ENCODE measurements around the gene CRACR2A.

The CRACR2A gene

DNA sequence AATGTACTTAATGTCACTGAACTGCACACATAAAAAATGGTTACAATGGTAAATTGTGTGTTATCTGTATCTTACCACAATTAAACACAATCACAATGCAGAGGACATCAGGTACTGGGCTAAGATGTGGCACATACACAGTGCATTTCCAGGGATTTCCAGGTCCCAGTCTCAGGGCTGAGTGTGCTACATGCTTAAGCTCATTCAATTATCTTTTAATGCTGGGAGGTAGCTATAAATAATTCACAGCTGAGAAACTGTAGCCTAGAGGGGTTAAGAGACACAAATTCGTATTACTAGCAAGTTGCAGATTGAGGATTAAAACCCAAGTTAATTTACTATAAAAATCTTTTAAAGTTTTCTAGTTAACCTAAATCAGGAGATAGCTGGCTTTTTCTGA is 67.1 kb downstream of the CRACR2A start:
- DNase-seq (ENCODE audit: low spot score) (no peak), FAIRE-seq (no peak)

DNA sequence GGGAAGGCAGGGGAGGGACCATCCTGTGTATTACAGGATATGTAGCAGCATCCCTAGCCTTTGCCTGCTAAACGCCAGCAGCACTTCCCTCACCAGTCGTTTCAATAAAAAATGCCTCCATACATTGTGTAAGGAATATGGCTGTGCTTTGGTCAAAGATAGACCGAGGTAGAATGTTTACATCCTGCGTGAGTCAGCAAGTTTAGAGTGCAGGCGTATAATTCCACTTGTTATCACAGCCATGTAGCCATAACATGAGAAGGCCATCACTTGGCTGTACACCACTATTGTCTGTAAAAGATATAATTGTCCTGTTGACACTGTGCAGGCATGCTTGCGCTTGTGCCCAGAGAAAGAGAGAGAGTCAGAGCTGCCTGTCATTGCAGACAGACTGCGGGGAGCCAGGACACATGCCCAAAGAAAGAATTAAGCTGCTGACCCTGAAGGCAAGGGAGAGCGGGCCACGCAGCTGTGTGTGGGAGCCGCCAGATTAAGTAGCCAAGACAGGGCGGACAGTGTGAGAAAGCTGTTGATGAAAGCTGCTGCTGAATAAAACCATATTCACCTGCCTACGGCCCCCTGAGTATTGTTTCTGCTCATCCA is 68.4 kb downstream of the CRACR2A start:
- no peak for DNase-seq (ENCODE audit: low spot score)
- no peak for FAIRE-seq

DNA sequence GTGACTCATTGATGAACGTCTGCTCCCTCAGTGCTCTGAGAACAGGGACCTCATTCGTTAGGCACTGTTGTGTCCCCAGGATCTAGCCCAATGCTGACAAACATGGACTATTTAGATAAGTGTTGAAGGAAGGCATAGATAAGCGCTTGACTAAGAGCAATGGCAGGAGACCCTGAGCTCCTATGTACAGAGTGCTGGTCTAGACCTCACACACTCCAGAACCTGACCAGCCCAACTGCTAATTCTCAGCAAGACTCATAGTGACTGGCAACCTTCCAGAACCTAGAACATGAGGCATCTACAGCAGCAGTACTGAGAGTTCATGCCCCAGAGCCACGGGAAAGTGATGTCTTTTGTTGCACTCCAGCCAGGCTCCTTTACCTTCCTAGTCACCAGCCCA is 69.2 kb downstream of the CRACR2A start:
- DNase-seq (ENCODE audit: low spot score) (no peak), FAIRE-seq (no peak)

DNA sequence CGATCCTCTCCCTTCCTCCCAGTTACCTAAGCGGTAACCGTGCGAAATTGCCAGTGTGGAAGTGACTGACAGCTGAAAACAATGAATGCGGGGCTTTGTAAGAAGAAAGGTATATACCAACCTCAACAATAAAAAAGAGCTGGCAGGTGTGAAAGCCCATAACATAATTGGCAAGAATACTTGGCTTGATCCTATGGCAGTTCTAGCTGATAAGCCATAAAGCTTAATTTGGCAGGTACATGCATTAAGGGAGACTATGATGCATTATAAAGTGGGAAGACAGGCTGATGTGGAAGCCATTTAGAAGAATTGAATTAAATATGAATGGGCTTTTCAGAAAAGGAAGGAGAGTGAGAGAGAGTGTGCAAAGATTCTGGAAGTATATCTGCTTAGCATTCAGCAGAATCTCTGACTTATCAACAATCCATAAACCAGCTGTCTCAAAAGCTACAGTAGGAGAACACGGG is 71.3 kb downstream of the CRACR2A start:
- no peak for FAIRE-seq
- no peak for DNase-seq (ENCODE audit: low spot score)

DNA sequence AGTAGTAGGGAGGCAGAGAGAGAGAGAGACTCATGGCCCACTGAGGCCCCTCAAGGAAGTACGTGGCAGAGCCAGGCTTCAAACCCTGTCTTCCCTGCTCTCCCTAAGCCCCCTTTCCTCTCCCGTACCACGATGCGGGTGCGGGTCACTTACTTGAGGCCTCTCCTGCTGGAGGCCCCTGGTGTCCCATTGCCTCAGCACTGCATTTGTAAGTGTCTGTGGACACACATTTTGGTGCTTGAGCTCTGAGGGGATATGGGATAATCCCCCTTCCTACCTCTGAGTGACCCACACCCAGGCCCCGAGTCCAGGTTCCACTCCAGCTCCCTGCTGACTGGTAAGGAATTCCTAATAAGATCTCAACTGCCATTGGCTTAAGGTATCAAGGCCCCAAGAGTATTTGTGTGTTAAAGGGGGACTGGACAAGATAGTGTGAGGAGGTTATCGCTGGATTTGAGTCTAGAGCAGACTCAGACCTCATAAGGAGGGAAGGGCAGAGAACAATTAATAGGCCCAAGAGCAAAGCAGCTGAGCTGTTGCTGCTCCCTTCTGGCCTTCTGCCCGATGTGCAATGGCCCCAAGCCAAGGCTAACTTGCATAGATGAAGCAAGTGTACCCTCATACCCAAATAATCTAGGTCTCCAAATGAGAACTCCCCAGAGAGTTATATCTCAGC is 71.9 kb downstream of the CRACR2A start:
- DNase-seq (ENCODE audit: low spot score) (no peak), FAIRE-seq (no peak)

DNA sequence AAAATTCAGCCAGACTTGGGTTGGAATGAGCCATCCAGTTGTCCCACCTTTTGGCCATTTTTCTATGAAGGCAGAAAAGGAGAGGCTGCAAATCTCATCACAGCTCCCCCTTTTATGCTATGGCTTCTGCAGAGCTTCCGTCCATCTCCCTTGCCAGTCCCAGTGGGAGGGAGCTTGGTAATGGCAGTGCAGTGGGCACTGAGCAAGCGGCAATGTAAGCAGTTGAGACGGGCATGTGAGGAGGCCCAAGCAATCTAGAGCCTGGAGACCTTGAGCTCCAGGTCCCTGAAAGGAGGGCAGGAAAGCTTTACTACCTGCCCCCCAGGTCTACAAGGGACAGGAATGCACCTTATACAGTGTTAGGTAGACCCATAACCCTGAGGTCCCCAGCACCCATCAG is 73.1 kb downstream of the CRACR2A start:
- no peak for FAIRE-seq
- no peak for DNase-seq (ENCODE audit: low spot score)

DNA sequence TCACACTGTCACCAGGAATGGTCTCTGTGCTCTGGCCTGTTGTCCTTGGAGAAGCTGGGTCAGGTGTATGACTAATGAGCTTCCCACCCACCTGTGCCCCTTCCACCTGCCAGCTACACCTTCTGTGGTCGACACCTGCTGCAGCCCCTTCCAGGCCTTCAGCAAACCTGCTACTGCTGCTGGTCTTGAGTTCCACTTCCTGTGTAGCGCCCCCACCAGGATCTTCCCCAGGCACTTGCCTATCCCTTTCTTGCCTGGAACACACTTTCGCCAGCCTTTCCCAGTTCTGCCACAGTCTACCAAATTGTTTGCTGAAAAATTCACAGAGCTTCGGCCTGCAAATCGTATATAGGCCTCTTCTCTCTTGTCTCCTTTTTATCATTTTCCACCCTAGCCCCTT is 75.3 kb downstream of the CRACR2A start:
- FAIRE-seq (no peak), DNase-seq (ENCODE audit: low spot score) (no peak)

DNA sequence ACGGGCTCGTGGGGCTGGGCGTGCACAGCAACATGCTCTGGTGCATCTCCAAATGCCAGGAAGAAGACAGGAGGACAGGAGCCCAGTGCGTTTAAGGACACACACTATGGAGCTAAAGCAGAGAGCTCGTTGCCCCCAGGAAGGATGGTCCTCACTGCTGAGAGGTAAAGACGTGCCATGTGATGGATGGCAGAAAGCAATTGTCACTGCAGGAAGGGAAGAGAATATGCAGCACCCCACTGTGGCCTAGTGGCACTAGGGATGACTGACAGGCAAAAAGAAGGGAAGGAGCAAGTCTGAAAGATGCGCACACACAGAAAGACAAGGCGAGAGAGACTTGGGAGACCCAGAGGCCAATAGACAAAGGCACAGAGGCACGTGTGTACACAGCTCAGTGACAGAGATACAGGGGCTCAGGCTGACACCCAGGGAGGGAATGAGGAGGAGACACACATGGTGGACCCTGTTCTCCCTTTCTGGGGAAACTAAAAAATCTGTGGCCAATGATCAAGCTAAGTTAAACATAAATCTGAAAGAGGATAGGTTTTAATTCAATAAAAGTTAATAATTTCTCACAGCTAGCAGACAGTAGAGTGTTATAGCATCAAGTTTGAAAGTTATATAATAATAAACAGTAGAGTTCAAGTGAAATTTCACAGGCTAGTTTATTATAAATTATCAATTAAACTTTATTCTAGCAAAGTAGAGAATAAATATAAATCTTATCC is 78.8 kb downstream of the CRACR2A start:
- DNase-seq (ENCODE audit: low spot score) (no peak), FAIRE-seq (no peak)

DNA sequence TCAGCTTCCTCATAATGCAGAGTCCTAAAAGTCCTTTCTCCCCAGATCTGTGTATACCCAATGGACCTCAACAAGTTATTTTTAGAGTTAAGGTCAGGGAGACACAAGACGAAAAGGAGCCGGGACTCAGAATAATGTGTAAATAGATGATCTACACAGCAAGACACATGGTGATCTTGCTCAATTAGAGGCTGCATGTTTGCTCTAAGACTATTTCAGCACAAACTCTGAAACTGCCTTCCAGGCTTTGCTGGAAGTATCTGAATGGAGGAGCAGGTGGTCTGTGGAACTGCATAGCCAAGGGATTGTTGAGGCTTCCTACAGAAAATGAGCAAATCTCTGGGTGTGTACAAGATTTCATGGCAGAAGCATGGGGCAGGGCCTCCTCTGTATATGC is 80.8 kb downstream of the CRACR2A start:
- FAIRE-seq (no peak), DNase-seq (ENCODE audit: low spot score) (no peak)

DNA sequence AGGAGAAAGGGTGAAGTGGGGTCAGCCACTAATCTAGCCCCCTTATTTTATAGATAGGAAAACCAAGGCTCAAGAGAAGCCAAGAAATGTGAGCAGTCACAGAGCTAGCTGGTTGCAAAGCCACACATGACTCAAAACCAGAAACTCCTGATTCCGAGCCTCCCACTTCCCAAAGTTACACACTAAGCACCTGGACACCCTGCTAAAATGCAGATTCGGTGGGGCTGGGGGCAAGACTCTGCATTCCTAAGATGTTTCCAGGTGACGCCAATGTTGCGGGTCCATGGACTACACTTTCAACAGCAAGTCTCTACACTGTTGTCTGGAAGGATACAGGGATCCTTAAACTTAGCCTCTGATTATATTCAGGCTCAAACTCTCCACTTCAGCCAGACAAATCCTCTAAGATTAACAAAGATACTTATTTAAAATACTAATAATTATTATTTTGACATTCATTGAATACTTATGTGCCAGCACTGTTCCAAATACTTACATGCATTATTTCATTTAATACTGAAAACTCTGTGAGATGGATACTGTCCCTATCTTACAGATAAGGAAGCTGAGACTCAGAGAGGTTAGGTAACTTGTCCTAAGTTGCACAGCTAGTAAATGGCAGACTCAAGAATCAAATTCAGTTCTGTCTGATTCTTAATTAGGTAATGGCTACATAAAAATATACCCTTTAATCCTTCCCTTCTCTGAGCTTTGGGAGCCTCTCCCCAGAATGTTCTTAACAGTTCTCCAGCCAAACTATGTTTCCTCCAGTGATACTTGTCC is 81.4 kb downstream of the CRACR2A start:
- no peak for FAIRE-seq
- no peak for DNase-seq (ENCODE audit: low spot score)

DNA sequence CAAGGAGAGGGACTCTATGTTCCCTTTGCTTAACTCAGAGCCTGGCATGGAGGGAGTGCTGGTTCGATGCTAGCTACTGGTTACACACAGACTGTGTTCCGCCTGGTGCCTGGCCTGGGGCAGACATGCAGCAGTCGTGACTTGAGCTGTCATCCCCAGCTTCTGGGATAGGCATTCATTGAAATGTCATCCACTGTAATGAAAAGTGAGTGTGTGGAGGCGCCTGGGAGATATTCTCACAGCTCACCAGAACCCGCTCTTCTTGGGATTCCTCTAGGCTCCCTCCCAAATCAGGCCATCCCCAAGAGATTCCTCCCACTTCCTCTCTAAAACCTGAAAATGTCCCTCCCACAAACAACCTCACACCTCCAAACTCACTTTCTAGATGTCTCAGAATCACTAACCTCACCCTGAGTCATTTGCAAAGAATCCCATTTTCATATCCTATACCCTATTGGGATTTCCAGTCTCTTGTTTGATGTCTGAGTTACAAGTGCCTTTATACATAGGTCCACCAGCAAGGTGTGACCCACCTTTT is 82.8 kb downstream of the CRACR2A start:
- FAIRE-seq (no peak), DNase-seq (ENCODE audit: low spot score) (no peak)

DNA sequence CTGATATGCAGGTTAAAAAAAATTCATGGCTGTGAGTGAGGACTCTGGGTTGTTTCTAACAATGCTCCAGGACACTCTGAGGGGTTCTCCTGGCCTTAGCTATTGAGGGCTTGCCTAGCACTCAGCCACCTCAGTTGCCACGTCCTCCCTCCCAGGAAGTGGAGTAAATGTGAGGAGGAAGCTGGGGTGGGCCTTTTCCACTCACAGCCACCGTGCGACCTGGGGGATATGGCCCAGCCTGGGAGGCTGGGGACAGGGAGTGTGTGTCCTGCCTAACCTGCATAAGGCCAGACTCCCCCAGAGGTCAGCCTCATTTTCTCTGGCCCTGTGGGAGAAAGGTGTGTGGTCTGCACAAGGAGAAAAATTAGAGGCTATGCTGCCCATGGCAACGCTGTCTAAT is 83.3 kb downstream of the CRACR2A start:
- FAIRE-seq = no peak
- DNase-seq (ENCODE audit: low spot score) = no peak

DNA sequence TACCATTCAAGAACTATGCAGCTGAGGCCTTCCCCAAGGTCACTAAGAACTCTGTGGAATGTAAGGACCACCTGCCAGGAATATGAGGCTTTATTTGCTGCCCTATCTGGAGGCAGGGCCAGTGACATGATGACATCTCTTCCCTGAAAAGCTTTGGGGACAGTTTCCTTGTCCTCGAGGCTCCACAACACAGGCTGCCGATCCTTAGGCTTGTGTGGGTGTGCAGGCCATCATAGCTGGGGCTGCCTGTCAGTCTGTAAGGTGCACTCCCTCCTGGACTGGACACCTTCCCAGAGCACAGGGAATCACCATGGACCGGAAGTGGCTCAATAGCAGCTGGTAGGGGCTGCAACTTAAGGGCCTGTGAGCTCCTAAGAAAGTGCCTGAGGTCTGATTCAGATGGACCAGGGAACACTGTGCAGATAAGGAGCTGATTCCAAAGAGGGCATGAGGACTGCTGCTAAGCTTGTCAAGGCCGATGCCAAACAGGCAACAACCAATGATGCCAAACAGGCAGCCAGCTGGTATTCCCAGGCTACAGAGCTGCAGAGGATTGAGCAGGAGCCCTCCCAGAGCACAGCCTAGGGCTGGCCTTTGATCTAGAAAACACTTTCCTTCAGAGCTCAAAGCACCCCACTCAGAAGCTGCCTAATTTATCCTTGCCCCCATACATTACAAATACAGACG is 84.3 kb downstream of the CRACR2A start:
- no peak for FAIRE-seq
- no peak for DNase-seq (ENCODE audit: low spot score)

DNA sequence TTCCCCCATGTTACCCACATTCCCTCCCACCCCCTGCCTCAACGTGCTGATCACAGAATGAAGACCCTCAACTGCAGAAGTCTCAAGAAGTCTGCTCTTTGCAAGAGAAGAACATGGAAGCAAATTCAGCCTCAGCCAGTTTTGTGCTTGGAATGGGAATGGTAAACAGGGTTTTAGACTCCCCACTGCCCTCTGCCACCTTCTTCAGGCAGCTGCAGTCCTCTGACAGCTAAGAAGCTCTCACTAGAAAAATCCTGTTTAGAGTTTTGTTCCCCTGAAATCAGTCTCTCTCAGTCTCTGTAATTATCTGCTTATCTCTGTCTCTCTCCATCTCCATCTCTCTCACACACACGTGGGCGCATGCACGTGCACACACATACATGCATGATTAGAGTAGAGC is 85.4 kb downstream of the CRACR2A start:
- DNase-seq (ENCODE audit: low spot score) = no peak
- no peak for FAIRE-seq

DNA sequence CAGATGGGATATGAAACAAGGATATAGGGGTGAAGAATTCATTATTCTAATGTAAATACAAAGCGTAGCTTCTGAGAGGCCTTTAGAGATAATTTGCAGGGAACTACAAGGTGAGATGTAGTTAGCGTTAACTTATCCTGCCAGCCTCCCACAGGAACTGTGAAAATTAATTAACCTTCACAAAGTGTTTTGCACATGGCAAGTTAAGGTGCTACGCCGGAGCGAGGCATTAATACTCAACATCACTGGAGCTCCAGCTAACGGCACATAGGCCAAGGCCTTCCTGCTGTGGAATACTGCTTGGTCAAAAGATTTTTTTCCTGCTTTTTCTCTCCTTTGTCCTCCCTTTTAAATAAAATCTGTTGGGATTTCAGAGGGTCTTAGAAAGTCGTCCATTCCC is 86.5 kb downstream of the CRACR2A start:
- FAIRE-seq (no peak), DNase-seq (ENCODE audit: low spot score) (no peak)

DNA sequence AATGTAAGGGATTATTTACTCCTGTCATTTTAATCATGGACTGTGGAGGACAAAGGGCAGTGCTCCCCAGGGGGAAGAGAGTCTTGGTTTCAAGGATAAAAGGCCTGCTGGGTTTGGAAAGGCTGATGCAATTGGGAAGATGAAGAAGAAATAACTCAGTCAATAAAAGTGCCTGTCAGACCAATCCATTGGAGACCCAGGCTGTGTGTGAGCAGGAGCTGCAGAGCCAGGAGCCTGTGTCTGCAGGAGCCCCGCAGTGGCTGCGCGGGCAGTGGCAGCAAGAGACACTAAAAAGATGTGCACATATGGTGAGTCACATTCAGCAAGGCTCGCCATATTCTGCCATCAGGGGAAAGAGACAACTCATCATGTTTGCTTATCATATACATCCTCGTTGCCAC is 90.4 kb downstream of the CRACR2A start:
- FAIRE-seq = no peak
- DNase-seq (ENCODE audit: low spot score) = no peak

DNA sequence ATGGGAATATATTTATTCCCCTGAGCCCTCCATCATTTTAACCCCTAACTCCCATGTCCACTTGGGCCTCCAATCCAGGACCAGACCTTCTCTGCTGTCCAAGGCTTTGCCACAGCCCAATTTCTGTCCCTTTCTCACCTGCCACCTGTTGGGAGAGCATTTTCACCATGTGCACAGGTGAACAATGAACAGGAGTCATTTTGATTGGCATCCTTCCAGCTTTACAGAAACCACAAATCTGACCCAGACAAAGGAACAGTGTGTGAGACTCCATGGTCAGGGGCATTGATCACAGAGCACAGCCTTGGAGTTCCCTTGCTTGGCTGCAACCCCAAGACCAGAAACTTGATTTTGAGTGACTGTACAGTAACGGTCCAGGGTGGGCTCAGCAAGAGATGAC is 91.9 kb downstream of the CRACR2A start:
- FAIRE-seq (no peak), DNase-seq (ENCODE audit: low spot score) (no peak)

DNA sequence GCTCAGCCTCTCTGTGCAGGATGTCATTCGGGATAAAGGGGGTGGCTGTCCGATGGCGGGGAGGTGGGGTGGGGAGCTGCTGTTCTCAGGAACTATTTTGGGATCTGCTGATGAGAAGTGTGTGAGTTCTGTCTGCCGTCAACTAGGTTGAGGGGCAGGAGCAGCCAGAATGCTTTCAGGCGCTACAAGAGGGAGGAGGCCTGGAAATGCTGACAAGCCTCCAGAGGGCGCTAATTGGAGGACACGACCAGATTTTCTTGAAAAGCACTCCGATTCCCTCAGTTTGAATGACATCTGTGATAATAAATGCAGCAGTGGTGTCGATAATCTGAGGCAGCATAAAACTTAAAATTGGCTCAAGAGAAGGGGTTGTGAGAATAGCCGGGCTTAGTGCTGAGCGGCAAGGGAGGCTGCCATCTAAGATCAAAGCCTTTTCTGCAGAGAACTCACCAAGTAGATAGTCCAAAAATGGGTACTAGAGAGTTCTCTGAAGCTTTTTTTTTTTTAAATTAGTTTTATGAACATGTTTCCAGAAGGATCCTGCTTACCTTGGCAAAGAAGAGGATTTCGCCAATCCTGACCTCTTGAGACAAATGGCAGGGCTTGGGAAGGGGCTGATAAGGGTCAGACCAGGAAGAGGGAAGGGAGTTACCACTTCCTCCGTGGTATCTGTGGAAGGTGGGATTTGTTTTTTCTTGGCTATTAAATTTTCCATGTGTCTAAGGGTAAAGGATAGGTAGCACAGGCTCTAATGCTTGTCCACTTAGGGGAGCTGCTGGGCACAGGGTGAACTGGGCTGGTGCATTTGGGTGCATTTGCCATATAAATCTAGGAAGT is 94.4 kb downstream of the CRACR2A start:
- DNase-seq (ENCODE audit: low spot score) (no peak), FAIRE-seq (no peak)

DNA sequence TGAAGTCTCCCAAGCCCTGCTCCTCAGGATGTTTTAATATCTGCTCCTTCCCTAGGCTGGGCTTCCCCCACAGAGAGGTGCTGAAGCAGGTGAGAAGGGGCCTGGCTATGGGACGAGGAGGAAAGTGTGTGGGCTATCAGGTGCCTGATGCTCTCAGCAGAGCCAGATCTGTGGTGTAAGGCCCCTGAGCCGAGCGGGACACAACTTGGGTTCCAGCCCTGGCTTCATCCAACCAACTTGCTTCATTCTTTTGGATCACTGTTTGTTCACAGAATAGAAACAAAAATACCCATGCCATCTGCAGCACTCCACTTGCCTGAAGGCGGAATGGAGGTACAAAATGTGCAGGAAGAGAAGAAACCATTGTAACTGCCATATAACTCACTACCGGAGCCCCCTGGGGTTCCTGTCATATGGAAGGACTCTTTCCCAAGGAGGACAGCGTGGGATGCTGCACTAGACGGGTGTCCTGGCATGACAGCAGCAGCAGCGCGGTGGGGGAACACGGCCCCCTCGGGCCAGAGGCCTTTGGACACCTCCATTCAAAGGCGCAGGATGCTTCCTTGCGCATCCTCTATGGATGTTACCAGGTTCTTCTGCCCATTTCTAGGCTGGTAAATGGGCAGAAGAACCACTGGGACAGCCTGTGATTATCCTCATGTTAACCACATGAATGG is 95.8 kb downstream of the CRACR2A start:
- DNase-seq (ENCODE audit: low spot score) (no peak), FAIRE-seq (no peak)

Measured in RCC 7860 (cell line).